ENCODE data around the gene SHB.

The SHB gene

GRCh38 chr9:38068701-38069628 is at the start of gene SHB:
Gene SHB, minus strand, starts transcription at chr9:38069227. Its CDS starts 582 bp downstream, at chr9:38068645.
- DNase-seq (ENCODE audit: low read depth): no peak

GRCh38 chr9:38117651-38118050 is 48.6 kb upstream of the SHB start:
- DNase-seq (ENCODE audit: low read depth): no peak

GRCh38 chr9:38114905-38115304 is 45.9 kb upstream of the SHB start:
- DNase-seq (ENCODE audit: low read depth): no peak

GRCh38 chr9:38112456-38112855 is 43.4 kb upstream of the SHB start:
- no peak for DNase-seq (ENCODE audit: low read depth)

GRCh38 chr9:38112049-38112448 is 43.0 kb upstream of the SHB start:
- no peak for DNase-seq (ENCODE audit: low read depth)

- no peak for DNase-seq (ENCODE audit: low read depth)
These were observed 41.4 kb upstream of the SHB start for GRCh38 chr9:38110476-38110875.

GRCh38 chr9:38109601-38110000 is 40.6 kb upstream of the SHB start:
- DNase-seq (ENCODE audit: low read depth): no peak

GRCh38 chr9:38108326-38108725 is 39.3 kb upstream of the SHB start:
- no peak for DNase-seq (ENCODE audit: low read depth)

GRCh38 chr9:38107811-38108304 is 38.8 kb upstream of the SHB start:
- DNase-seq (ENCODE audit: low read depth): no peak

- DNase-seq (ENCODE audit: low read depth): no peak
These were observed 38.4 kb upstream of the SHB start for GRCh38 chr9:38107405-38107804.

GRCh38 chr9:38106488-38106887 is 37.5 kb upstream of the SHB start:
- DNase-seq (ENCODE audit: low read depth): no peak

GRCh38 chr9:38103340-38103739 is 34.3 kb upstream of the SHB start:
- DNase-seq (ENCODE audit: low read depth): no peak

GRCh38 chr9:38101423-38101822 is 32.4 kb upstream of the SHB start:
- no peak for DNase-seq (ENCODE audit: low read depth)

- DNase-seq (ENCODE audit: low read depth): no peak
These were observed 27.3 kb upstream of the SHB start for GRCh38 chr9:38096238-38096805.

GRCh38 chr9:38094165-38094564 is 25.1 kb upstream of the SHB start:
- no peak for DNase-seq (ENCODE audit: low read depth)

GRCh38 chr9:38092656-38093055 is 23.6 kb upstream of the SHB start:
- no peak for DNase-seq (ENCODE audit: low read depth)

GRCh38 chr9:38092200-38092524 is 23.1 kb upstream of the SHB start:
- no peak for DNase-seq (ENCODE audit: low read depth)

GRCh38 chr9:38091310-38092199 is 22.5 kb upstream of the SHB start:
- no peak for DNase-seq (ENCODE audit: low read depth)

GRCh38 chr9:38090170-38090569 is 21.1 kb upstream of the SHB start:
- DNase-seq (ENCODE audit: low read depth): no peak

- no peak for DNase-seq (ENCODE audit: low read depth)
These were observed 20.5 kb upstream of the SHB start for GRCh38 chr9:38089387-38090165.

- no peak for DNase-seq (ENCODE audit: low read depth)
These were observed 19.2 kb upstream of the SHB start for GRCh38 chr9:38088006-38088925.

Measured in stromal cell of bone marrow (primary cell).